D721Med (cell line): ENCODE data around the gene RETN.

ENCODE experiments used
- DNase-seq: peaks from one replicate; pipeline ENCODE4 v3.0.0; 2011; ENCODE audit warnings: low spot score; ENCODE audit not compliant: insufficient read length
- FAIRE-seq: peaks from 2 replicates; lab custom pipeline; 2011; peaks lifted over from hg19 to GRCh38; lab: Jason Lieb, UNC
- TF ChIP-seq, protein P1 (sequence below): IDR thresholded peaks from 2 replicates; pipeline ENCODE4 v1.5.1; 2012; ENCODE audit warnings: mild to moderate bottlenecking, control low read depth; ENCODE audit not compliant: insufficient read depth; ENCODE audit errors: missing control alignments

Gene RETN

DNA sequence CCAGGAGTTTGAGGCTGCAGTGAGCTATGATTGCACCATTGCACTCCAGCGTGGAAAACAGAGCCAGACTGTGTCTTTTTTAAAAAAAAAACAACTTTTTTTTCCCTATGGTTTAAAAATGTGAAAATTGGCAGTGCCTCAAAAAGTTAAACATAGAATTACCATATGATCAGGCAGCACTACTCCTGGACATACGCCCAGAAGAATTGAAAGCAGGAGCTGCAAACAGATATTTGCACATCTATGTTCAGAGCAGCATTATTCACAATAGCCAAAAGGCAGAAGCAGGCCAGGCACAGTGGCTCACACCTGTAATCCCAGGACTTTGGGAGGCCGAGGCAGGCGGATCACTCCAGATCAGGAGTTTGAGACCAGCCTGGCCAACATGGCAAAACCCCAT lies 3.8 kb upstream of the RETN start:
- TF ChIP-seq, protein P1, sequence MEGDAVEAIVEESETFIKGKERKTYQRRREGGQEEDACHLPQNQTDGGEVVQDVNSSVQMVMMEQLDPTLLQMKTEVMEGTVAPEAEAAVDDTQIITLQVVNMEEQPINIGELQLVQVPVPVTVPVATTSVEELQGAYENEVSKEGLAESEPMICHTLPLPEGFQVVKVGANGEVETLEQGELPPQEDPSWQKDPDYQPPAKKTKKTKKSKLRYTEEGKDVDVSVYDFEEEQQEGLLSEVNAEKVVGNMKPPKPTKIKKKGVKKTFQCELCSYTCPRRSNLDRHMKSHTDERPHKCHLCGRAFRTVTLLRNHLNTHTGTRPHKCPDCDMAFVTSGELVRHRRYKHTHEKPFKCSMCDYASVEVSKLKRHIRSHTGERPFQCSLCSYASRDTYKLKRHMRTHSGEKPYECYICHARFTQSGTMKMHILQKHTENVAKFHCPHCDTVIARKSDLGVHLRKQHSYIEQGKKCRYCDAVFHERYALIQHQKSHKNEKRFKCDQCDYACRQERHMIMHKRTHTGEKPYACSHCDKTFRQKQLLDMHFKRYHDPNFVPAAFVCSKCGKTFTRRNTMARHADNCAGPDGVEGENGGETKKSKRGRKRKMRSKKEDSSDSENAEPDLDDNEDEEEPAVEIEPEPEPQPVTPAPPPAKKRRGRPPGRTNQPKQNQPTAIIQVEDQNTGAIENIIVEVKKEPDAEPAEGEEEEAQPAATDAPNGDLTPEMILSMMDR: no peak
- no peak for FAIRE-seq
- DNase-seq: no peak

DNA sequence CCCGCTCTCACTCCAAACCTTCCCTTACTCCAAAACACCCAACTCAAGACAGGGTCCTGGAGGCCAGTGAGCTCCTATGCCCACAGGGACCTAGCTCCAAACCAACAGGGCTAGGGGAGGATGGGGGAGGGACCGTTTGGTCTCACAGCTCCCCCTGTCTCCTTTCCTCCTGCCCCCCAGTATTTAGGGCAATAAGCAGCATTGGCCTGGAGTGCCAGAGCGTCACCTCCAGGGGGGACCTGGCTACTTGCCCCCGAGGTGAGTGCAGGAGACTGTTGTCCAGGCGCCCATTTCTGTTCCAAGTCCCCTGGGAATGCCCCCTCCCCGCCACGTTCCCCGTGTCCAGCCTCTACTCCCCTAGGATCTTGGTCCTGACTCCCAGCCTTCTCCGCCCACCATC lies 792 bp downstream of the RETN start:
- TF ChIP-seq, protein P1: no peak
- no peak for FAIRE-seq
- no peak for DNase-seq

DNA sequence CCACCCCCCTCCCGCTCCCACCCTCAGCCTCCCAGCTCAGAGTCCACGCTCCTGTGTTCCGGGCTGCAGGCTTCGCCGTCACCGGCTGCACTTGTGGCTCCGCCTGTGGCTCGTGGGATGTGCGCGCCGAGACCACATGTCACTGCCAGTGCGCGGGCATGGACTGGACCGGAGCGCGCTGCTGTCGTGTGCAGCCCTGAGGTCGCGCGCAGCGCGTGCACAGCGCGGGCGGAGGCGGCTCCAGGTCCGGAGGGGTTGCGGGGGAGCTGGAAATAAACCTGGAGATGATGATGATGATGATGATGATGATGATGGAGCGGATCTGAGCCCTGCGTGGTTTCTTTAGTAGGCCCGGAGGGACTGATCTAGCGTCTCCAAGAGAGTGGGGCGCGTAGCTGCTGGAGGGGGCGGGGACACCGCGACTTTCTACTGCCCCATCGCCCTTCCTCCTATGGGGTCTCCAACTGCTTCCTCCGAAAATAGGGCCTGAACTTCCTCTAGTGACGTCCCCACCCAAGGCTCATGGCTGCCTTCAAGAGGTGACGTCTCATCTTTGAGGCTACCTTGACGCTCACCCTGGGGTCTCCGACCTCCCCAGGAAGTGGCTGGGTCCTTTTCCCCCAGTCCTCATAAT lies 1.4 kb downstream of the RETN start:
- FAIRE-seq: no peak
- TF ChIP-seq, protein P1: no peak
- peak; percentile 67 for DNase-seq

DNA sequence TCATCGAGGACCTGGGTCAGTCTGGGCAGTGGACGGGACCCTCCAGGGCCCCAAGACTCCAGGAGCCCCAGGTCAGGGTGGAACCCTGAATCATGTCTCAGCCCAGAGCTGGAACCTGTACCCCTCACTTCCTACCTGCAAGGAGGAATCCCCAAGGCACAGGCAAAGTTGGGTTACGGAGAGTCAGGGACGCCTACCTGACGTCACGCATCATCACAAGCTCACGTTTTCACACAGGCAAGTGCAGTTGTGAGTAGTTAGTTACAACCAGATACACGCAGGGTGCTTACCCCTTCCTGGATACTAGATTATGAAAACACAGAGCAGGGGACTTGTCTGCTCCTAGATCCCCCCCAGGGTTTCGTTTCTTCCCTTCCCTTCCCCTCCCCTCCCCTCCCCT lies 1.9 kb downstream of the RETN start:
- FAIRE-seq (no peak), DNase-seq (no peak)
- TF ChIP-seq, protein P1: no peak

DNA sequence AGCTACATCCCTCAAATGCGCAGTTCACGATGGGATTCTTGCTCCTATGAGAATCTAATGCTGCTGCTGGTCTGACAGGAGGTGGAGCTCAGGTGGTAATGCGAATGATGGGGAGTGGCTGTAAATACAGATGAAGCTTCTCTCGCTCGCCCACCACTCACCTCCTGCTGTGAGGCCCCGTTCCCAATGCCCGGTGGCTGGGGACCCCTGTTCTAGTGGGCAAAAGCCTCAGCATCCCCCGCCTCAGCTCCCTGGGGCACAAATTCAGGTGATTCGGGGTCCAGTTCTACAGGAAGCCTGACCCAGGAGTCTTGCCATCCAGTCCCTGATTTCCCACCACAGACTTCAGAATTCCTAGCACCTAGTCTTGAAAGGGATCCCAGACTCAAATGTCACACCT lies 3.7 kb downstream of the RETN start:
- DNase-seq (no peak), FAIRE-seq (no peak)
- TF ChIP-seq, protein P1: no peak

DNA sequence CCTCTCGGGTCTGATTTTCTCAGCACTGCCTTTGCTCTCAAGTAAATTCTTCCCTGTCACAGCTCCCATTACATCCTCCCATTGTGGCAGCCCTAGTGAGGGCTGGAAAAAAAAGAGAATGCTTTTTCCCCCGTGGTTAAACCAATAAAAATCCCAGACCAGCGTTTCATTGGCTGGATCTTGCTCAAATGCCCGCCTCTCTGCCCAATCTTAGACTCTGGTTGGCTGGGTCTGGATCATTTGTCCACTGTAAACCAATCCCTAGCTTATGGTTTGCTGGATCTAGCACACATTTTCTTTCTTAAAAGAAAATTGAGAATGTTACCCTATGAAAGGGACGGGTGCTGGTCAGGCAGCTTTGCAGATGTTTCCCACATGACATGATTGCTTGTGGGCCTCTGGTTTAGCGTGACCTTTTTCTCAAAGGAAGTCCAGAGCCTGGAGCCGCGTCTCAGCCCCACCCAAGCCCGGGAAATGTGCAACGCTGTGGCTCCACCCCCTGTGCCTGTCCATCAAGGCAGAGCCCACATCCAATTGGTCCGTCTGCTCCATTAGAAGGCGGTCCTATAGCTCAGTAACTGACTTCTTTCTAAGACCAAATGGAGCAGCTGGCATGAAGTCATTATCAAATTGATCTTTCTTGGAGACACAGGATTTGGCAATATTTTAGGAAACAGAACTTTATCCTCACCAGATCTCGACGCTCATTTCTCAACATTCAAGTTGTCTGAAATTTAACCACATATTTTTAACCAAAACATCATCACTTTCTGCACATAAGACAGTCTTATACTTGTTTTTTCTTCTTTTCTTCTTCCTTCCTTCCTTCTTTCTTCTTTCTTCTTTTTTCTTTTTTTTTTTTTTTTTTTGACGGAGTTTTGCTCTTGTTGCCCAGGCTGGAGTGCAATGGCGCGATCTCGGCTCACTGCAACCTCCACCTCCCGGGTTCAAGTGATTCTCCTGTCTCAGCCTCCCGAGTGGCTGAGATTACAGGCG lies 5.5 kb downstream of the RETN start:
- no peak for DNase-seq
- TF ChIP-seq, protein P1: no peak
- FAIRE-seq: no peak
